Measurements from ENCODE around the gene NAV3. TPM values are rescaled to one million over a fixed set of nuclear protein-coding genes. Genes with fewer than 3 reads are reported as not detected.

The NAV3 gene
- polyA plus RNA-seq, 6 donors from 2014 or later: not detected

DNA sequence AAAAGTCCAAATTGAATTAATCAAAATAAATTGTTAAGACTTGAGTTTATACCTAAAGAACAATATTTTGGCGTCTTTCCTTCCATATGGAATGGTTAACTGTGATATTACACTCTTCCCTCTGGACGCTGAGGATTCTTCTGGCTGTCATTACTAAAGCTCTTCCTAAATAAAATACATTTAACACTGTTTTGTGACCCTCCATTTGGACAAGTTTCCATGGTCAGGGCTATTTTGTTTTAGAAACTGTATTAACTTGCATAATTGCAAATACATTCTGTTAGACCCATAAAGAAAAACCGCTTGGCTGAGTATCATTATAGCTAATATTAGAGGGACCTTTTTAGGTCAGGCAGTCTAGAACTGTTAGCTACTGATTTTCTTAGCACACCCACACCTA is 87.4 kb downstream of the NAV3 start:
- H3K4me1 Mint-ChIP-seq: no peaks in the 10 kb centered on the region
- DNase-seq (no peak), ATAC-seq (ENCODE audit: low read depth in 2 of 2) (no peak)
- H3K36me3 Mint-ChIP-seq: no peaks in the 10 kb centered on the region
- H3K4me3 Mint-ChIP-seq: no peak overlapping the region
- no peaks in the 10 kb centered on the region for H3K27me3 Mint-ChIP-seq
- H3K9me3 Mint-ChIP-seq: peaks cover 0 to 4% (median 0%) of the 10 kb centered on the region in 7 donors
- H3K27ac Mint-ChIP-seq: no peak overlapping the region

DNA sequence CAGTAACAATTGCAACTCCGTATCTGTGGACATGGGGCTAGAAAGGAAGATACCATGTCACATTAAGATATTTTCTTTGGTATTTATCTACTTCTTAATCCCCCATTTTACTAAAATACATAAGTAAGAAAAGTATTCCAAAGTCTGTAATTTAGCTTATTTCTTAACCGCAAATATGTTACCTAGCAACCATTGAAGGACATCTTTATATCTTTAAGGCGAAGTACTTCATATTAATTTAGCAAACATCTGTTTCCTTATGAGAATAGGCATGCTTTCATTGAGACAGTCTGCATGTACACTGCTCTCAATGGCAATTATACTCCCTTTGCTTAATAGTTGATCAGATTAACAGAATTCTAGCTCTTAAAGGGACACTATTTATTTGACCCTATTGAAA is 88.8 kb downstream of the NAV3 start:
- H3K36me3 Mint-ChIP-seq: no peaks in the 10 kb centered on the region
- H3K27ac Mint-ChIP-seq: no peak overlapping the region
- H3K27me3 Mint-ChIP-seq: no peaks in the 10 kb centered on the region
- ATAC-seq (ENCODE audit: low read depth in 2 of 2): no peak
- H3K9me3 Mint-ChIP-seq: peaks cover 0 to 4% (median 0%) of the 10 kb centered on the region in 7 donors
- no peak overlapping the region for H3K4me3 Mint-ChIP-seq
- H3K4me1 Mint-ChIP-seq: no peaks in the 10 kb centered on the region
- DNase-seq: no peak

DNA sequence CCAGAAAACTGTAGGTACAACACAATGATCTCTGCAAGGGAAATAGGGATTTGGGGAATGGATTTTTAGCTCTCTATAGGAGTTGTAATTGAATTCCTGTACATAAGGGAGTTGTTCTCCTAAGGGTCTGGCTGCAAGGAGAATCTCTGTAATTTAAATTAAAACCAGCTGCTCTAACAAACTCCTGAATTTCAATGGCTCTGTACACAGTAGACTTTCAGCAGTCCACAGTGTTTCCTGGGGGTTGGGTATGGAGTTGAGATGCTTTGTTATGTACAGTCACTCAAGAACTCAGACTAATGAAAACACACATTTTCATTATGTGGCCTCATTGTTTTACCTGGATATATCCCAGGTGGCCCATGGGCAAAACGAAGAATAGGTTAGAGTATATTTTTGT is 93.2 kb downstream of the NAV3 start:
- Mint-ChIP-seq H3K27ac (no peak overlapping the region), H3K4me1 (no peaks in the 10 kb centered on the region), H3K27me3 (no peaks in the 10 kb centered on the region), H3K36me3 (no peaks in the 10 kb centered on the region), H3K9me3 (peaks cover 0 to 4% (median 0%) of the 10 kb centered on the region in 7 donors), H3K4me3 (no peak overlapping the region)
- DNase-seq (no peak), ATAC-seq (ENCODE audit: low read depth in 2 of 2) (no peak)

DNA sequence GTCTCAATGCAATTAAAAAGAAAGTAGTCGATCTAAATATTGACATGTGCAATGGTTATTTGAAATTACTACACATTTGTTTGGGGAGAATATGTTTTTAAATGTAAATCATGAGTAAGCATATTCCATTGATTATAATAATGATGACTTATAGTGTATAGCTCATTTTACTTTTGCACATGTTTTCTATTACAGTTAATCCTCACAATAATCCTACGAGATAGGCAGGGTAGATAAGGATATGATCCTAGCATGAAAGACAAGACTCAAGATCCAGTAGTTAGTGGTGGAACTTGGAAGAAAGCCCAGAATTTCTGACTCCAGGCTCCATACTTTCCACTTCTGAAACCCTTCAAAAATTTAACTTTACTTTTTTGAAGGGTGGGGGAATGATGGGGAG is 94.0 kb downstream of the NAV3 start:
- no peaks in the 10 kb centered on the region for H3K27me3 Mint-ChIP-seq
- H3K9me3 Mint-ChIP-seq: peaks cover 0 to 4% (median 0%) of the 10 kb centered on the region in 7 donors
- no peak overlapping the region for H3K27ac Mint-ChIP-seq
- no peaks in the 10 kb centered on the region for H3K36me3 Mint-ChIP-seq
- no peaks in the 10 kb centered on the region for H3K4me1 Mint-ChIP-seq
- no peak overlapping the region for H3K4me3 Mint-ChIP-seq
- no peak for ATAC-seq (ENCODE audit: low read depth in 2 of 2)
- DNase-seq: no peak

DNA sequence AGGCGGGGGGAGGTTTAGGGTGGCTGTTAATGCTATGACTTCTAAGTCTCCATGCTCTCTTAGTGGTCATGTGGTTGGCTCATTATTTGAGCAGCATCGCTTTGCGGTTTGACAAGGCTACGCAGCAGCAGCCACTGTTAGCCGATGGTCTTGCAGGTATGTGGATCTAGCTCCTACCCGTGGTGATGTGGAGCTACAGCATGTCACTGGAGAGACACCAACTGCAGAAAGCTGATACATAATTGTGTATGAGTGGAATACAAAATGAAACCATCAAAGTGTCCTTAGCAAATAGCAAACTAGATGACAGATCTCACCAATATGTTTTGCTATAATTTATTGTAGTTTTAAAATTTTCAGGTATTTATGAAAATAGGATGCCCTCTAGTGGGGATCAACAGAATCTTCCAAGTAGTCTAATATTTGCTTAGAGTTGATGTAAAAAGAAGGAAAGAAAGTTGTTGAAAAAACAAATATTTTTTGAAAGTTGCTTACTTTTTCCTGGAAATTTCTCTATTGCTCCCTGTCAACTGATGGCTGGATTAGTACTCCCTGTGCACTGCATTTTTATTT is 94.9 kb downstream of the NAV3 start:
- Mint-ChIP-seq H3K27ac (no peak overlapping the region), H3K4me1 (no peaks in the 10 kb centered on the region), H3K4me3 (no peak overlapping the region), H3K27me3 (no peaks in the 10 kb centered on the region), H3K9me3 (peaks cover 0 to 4% (median 0%) of the 10 kb centered on the region in 7 donors), H3K36me3 (no peaks in the 10 kb centered on the region)
- ATAC-seq (ENCODE audit: low read depth in 2 of 2) (peak; percentile 52 to 63), DNase-seq (no peak)

DNA sequence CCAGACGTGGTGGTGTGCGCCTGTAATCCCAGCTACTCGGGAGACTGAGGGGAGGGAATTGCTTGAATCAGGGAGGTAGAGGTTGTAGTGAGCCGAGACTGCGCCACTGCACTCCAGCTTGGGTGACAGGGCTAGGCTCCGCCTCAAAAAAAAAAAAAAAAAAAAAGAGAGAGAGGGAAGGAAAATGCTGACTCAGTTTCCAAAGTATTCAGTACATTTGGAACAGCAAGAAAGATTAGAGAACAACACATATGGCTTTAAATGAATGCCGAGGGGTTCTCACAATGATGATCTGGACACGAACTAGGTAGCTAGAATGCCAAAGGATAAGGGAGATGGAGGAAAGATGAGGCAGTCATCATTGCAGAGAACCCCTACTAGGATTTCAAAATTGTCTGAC is 97.4 kb downstream of the NAV3 start:
- H3K36me3 Mint-ChIP-seq: no peaks in the 10 kb centered on the region
- DNase-seq (no peak), ATAC-seq (ENCODE audit: low read depth in 2 of 2) (no peak)
- H3K4me1 Mint-ChIP-seq: no peaks in the 10 kb centered on the region
- no peak overlapping the region for H3K27ac Mint-ChIP-seq
- no peaks in the 10 kb centered on the region for H3K9me3 Mint-ChIP-seq
- peak overlapping the region in 1 of 8 donors; percentile 9 for H3K4me3 Mint-ChIP-seq
- peaks cover 0 to 3% (median 0%) of the 10 kb centered on the region in 3 donors for H3K27me3 Mint-ChIP-seq

DNA sequence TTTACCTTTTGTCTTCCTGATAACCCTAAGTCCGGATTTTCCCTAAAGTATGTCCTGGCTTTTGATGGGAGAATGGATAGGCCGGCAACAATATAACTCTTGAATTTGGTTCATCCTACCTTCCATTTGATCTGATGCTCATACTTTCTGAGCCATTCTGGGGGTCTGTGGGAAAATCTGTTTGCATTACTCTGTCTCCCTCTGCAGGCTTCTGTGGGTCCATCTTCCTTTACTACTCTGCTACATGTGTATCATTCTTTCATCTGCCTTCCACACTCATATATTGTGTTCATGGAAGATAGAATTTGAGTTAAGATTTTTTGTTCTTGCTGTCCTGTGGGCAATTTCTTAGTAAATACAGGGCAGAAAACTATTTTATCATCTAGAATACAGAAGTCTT is 101.5 kb downstream of the NAV3 start:
- peaks cover 0 to 4% (median 0%) of the 10 kb centered on the region in 7 donors for H3K9me3 Mint-ChIP-seq
- H3K27ac Mint-ChIP-seq: no peak overlapping the region
- H3K27me3 Mint-ChIP-seq: peaks cover 0 to 13% (median 0%) of the 10 kb centered on the region in 3 donors
- H3K4me3 Mint-ChIP-seq: no peak overlapping the region
- DNase-seq (no peak), ATAC-seq (ENCODE audit: low read depth in 2 of 2) (no peak)
- no peaks in the 10 kb centered on the region for H3K4me1 Mint-ChIP-seq
- H3K36me3 Mint-ChIP-seq: no peaks in the 10 kb centered on the region

DNA sequence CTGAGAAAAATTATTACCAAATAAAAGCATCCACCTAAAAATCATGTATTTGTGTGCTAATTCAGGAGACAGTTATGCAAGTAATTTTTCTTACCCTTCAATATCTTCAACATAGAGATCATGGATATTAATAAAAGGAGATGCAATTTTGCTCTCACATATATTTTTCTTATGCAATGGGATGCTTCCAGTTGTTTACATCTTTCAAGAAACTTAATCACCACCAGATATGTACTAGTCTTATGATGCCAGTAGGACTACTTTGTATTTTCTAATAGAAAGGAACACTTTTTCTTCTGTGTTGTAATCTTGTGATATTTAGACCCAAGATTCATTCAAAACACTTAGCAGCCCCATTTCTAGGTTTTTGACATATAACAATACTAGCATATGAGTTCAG is 107.6 kb downstream of the NAV3 start:
- Mint-ChIP-seq H3K27me3 (peaks cover 0 to 8% (median 0%) of the 10 kb centered on the region in 3 donors), H3K36me3 (no peaks in the 10 kb centered on the region), H3K4me1 (no peaks in the 10 kb centered on the region), H3K27ac (no peak overlapping the region), H3K9me3 (peaks cover 0 to 4% (median 0%) of the 10 kb centered on the region in 7 donors), H3K4me3 (no peak overlapping the region)
- DNase-seq: no peak
- ATAC-seq (ENCODE audit: low read depth in 2 of 2): no peak

DNA sequence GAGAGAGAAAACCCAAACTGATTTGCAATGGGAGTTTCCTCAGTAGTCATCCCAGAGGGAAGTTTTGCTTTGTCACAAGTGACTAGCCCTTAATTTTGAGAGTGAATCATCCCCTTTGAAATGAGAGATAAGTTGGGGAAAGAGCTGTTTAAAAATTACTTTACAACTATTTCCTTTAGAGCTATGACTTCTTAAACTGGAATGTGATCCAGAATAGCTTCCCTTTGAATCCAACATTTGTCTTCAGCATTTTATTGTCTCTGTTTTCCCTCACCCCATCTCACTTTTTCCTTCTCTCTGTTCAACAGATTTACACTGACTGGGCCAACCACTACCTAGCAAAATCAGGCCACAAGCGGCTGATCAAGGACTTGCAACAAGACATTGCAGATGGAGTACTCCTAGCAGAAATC is 109.3 kb downstream of the NAV3 start:
- Mint-ChIP-seq H3K4me3 (no peak overlapping the region), H3K9me3 (peaks cover 0 to 3% (median 0%) of the 10 kb centered on the region in 7 donors), H3K27me3 (no peaks in the 10 kb centered on the region), H3K36me3 (no peaks in the 10 kb centered on the region), H3K27ac (peak overlapping the region in 1 of 6 donors; percentile 7), H3K4me1 (no peaks in the 10 kb centered on the region)
- ATAC-seq (ENCODE audit: low read depth in 2 of 2): no peak
- DNase-seq: no peak

DNA sequence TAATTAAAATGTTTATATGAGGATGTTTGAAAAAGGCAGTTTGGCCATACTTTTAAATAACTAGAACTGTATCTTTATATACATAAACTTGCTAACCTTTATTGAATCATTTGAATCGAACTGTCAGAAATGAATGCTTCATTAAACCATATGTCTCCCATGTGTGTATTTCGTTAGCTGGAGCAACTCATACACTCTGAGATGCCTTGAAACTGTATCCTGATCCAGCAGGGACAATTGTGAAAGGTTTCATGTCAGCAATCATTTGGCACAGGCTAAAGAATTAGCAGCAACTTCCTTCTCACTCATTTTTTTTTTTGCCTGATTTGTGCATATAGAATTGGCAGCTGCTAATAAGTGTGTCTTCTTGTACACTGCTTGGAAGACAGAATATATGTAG is 109.9 kb downstream of the NAV3 start:
- H3K9me3 Mint-ChIP-seq: peaks cover 0 to 3% (median 0%) of the 10 kb centered on the region in 7 donors
- no peak overlapping the region for H3K27ac Mint-ChIP-seq
- no peak for DNase-seq

DNA sequence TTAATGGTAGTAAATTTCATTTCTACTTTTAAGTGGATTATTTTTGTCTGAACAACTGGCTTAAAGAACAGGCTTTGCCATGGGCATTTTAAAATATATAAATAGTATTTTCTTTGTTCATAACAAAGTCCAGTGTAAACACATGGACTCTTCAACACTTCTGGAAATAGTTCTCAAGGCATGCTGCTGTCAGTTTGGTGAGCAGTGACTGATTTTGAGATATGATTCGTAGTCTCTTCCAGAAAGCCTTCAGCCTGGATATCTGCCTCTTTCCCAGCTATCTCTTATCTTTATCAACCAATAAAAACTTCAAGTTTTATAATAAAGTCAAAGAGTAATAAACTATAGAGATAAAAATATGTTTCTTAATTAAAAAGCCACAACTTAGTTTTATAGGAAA is 110.7 kb downstream of the NAV3 start:
- no peak for ATAC-seq (ENCODE audit: low read depth in 2 of 2)
- no peaks in the 10 kb centered on the region for H3K4me1 Mint-ChIP-seq
- no peak overlapping the region for H3K27ac Mint-ChIP-seq
- DNase-seq: no peak
- no peak overlapping the region for H3K4me3 Mint-ChIP-seq
- H3K9me3 Mint-ChIP-seq: no peaks in the 10 kb centered on the region
- H3K27me3 Mint-ChIP-seq: no peaks in the 10 kb centered on the region
- no peaks in the 10 kb centered on the region for H3K36me3 Mint-ChIP-seq

More for the DNA sequence above, 109.9 kb downstream of the NAV3 start:
- no peak for ATAC-seq (ENCODE audit: low read depth in 2 of 2)
- Mint-ChIP-seq H3K27me3 (no peaks in the 10 kb centered on the region), H3K4me3 (no peak overlapping the region), H3K36me3 (no peaks in the 10 kb centered on the region), H3K4me1 (no peaks in the 10 kb centered on the region)

DNA sequence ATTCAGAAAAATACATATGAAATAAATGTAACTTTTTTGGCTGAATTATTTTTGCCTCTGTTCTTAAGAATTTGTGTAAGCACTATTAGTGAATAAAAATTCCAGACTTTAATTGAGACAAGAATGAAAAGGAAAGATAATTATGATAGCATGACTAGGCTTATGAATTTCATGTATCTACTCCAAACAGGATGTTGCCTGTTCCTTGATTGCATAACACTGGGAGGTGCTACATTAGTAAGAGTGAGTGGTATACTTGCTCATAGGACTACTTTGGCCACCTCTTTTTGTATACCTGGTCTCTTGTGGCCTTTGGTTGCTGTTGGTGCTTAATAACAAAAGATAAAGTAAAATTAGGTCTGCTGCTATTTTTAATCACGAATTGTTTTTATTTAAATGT is 112.8 kb downstream of the NAV3 start:
- H3K4me3 Mint-ChIP-seq: no peak overlapping the region
- no peak for DNase-seq
- no peaks in the 10 kb centered on the region for H3K36me3 Mint-ChIP-seq
- no peak for ATAC-seq (ENCODE audit: low read depth in 2 of 2)
- H3K4me1 Mint-ChIP-seq: no peaks in the 10 kb centered on the region
- H3K27me3 Mint-ChIP-seq: no peaks in the 10 kb centered on the region
- no peaks in the 10 kb centered on the region for H3K9me3 Mint-ChIP-seq
- H3K27ac Mint-ChIP-seq: no peak overlapping the region

DNA sequence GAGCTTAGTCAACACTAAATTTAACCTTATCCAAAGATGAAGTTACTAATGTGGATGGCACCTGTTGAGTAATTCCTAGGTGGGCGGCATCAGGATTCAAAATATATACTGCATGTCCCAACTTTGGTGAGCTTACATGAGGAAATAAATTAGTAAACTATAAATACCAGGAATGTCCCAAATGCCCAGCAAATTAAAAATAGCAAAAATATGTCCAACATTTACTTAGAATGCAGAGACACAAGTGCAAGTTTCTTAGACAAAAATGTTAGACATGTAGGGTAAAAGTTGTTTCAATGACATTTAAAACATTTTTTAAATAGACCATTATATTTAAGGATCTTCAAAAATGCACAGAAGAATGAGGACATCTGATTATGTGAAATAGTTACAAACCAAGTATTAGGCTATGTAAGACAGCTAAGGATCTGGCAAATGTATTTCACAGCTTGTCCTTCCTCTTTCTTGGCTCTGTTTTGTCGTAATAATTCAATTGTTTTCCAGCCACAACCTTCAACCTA is 115.9 kb downstream of the NAV3 start:
- Mint-ChIP-seq H3K9me3 (peaks cover 0 to 4% (median 0%) of the 10 kb centered on the region in 7 donors), H3K36me3 (no peaks in the 10 kb centered on the region), H3K27me3 (no peaks in the 10 kb centered on the region), H3K4me3 (no peak overlapping the region), H3K4me1 (no peaks in the 10 kb centered on the region), H3K27ac (no peak overlapping the region)
- no peak for ATAC-seq (ENCODE audit: low read depth in 2 of 2)
- DNase-seq: no peak

DNA sequence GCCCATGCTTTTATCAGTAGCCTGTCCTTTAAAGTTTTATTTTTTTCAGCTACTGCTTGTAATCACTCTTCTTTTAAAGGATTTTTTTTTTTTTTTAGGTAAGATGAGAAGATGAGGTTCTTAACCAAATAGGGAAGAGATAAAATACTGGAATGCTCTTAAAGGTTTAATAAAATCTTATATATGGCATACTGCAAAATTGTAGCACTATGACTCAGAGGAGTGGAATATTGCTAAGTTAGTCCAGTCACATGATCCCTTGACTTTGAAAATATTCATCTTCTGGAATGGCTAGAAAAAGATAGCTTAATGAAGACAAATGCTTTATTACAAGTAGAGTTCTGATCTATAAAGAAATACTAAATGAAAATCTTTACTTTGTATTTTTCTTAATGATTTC is 116.6 kb downstream of the NAV3 start:
- Mint-ChIP-seq H3K4me3 (no peak overlapping the region), H3K4me1 (no peaks in the 10 kb centered on the region), H3K9me3 (peaks cover 0 to 4% (median 2%) of the 10 kb centered on the region in 7 donors), H3K27me3 (no peaks in the 10 kb centered on the region), H3K27ac (no peak overlapping the region), H3K36me3 (no peaks in the 10 kb centered on the region)
- no peak for ATAC-seq (ENCODE audit: low read depth in 2 of 2)
- DNase-seq: no peak

DNA sequence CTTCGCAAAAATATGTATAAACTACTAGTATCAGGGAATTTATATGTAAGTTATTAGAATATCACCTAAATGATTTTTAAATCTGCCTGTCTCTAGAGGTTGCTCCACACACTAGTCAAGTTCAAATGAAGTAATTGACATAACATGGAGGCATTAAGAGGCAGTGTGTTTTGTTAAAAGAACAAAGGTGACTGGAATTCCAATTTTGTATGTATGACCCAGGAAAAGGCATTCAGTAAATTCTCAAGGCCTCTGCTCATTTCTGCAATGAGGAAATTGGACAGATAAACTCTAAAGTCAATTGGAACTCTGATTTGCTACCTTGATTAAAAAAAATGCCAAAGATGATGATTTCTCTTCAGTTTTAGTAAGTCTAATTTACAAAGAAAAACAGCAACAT is 117.1 kb downstream of the NAV3 start:
- H3K27me3 Mint-ChIP-seq: no peaks in the 10 kb centered on the region
- peaks cover 0 to 5% (median 2%) of the 10 kb centered on the region in 7 donors for H3K9me3 Mint-ChIP-seq
- no peaks in the 10 kb centered on the region for H3K4me1 Mint-ChIP-seq
- no peak overlapping the region for H3K27ac Mint-ChIP-seq
- ATAC-seq (ENCODE audit: low read depth in 2 of 2): no peak
- no peak overlapping the region for H3K4me3 Mint-ChIP-seq
- H3K36me3 Mint-ChIP-seq: no peaks in the 10 kb centered on the region
- DNase-seq: no peak
